ENCODE measurements around the gene PLAAT2.

PLAAT2 gene

GRCh38 chr11:63506876-63507275 is 56.3 kb downstream of the PLAAT2 start:
- no peaks in the 10 kb centered on the region for H3K9me3 ChIP-seq (ENCODE audit: control insufficient read depth, low read length)
- no peaks in the 10 kb centered on the region for H3K27me3 ChIP-seq (ENCODE audit: control insufficient read depth, insufficient read depth, low read length, poor library complexity, severe bottlenecking)
- peaks cover 3% of the 10 kb centered on the region for H3K4me1 ChIP-seq (ENCODE audit: control insufficient read depth, insufficient read depth, low read length)
- H3K27ac ChIP-seq (ENCODE audit: insufficient read depth, low read depth, low read length, poor library complexity, severe bottlenecking), result no peak overlapping the region
- H3K4me3 ChIP-seq (ENCODE audit: insufficient read depth, low read depth, low read length), result no peak overlapping the region
- no peaks in the 10 kb centered on the region for H3K36me3 ChIP-seq (ENCODE audit: control insufficient read depth, insufficient read depth, low read length)
- WGBS, 2 experiments, result 98 to 100% methylated on average over 2 of the region's 2 CpGs

- H3K4me3 ChIP-seq (ENCODE audit: insufficient read depth, low read depth, low read length), result no peak within 1 kb of the TSS
- 71 to 74% methylated on average over 15 of the region's 15 CpGs for WGBS, 2 experiments
- no peaks in the 10 kb centered on the region for H3K27me3 ChIP-seq (ENCODE audit: control insufficient read depth, insufficient read depth, low read length, poor library complexity, severe bottlenecking)
- no peak within 1 kb of the TSS for H3K27ac ChIP-seq (ENCODE audit: insufficient read depth, low read depth, low read length, poor library complexity, severe bottlenecking)
- no peaks in the 10 kb centered on the region for H3K36me3 ChIP-seq (ENCODE audit: control insufficient read depth, insufficient read depth, low read length)
- peaks cover 3% of the 10 kb centered on the region for H3K4me1 ChIP-seq (ENCODE audit: control insufficient read depth, insufficient read depth, low read length)
- no peaks in the 10 kb centered on the region for H3K9me3 ChIP-seq (ENCODE audit: control insufficient read depth, low read length)
These were observed 57.2 kb downstream of the PLAAT2 start, which contains the start of gene LGALS12 for GRCh38 chr11:63505857-63506528. LGALS12 (plus strand) TSS chr11:63506084; CDS start chr11:63506459, 375 bp downstream.

GRCh38 chr11:63504933-63505586 is 58.1 kb downstream of the PLAAT2 start:
- no peak overlapping the region for H3K27ac ChIP-seq (ENCODE audit: insufficient read depth, low read depth, low read length, poor library complexity, severe bottlenecking)
- no peak overlapping the region for H3K4me3 ChIP-seq (ENCODE audit: insufficient read depth, low read depth, low read length)
- no peaks in the 10 kb centered on the region for H3K27me3 ChIP-seq (ENCODE audit: control insufficient read depth, insufficient read depth, low read length, poor library complexity, severe bottlenecking)
- 84 to 94% methylated on average over 4 of the region's 4 CpGs for WGBS, 2 experiments
- H3K4me1 ChIP-seq (ENCODE audit: control insufficient read depth, insufficient read depth, low read length), result no peaks in the 10 kb centered on the region
- no peaks in the 10 kb centered on the region for H3K9me3 ChIP-seq (ENCODE audit: control insufficient read depth, low read length)
- no peaks in the 10 kb centered on the region for H3K36me3 ChIP-seq (ENCODE audit: control insufficient read depth, insufficient read depth, low read length)

- Histone ChIP-seq H3K36me3 (ENCODE audit: control insufficient read depth, insufficient read depth, low read length) (no peaks in the 10 kb centered on the region), H3K4me3 (ENCODE audit: insufficient read depth, low read depth, low read length) (no peak overlapping the region), H3K27me3 (ENCODE audit: control insufficient read depth, insufficient read depth, low read length, poor library complexity, severe bottlenecking) (no peaks in the 10 kb centered on the region), H3K9me3 (ENCODE audit: control insufficient read depth, low read length) (no peaks in the 10 kb centered on the region), H3K27ac (ENCODE audit: insufficient read depth, low read depth, low read length, poor library complexity, severe bottlenecking) (no peak overlapping the region), H3K4me1 (ENCODE audit: control insufficient read depth, insufficient read depth, low read length) (no peaks in the 10 kb centered on the region)
- WGBS, 2 experiments, result 78 to 88% methylated on average over 1 of the region's 1 CpG
These were observed 59.1 kb downstream of the PLAAT2 start for GRCh38 chr11:63504054-63504453.

GRCh38 chr11:63503492-63503891 is 59.7 kb downstream of the PLAAT2 start:
- no peak overlapping the region for H3K27ac ChIP-seq (ENCODE audit: insufficient read depth, low read depth, low read length, poor library complexity, severe bottlenecking)
- no peaks in the 10 kb centered on the region for H3K9me3 ChIP-seq (ENCODE audit: control insufficient read depth, low read length)
- H3K36me3 ChIP-seq (ENCODE audit: control insufficient read depth, insufficient read depth, low read length), result no peaks in the 10 kb centered on the region
- H3K4me1 ChIP-seq (ENCODE audit: control insufficient read depth, insufficient read depth, low read length), result no peaks in the 10 kb centered on the region
- no peaks in the 10 kb centered on the region for H3K27me3 ChIP-seq (ENCODE audit: control insufficient read depth, insufficient read depth, low read length, poor library complexity, severe bottlenecking)
- 92 to 93% methylated on average over 6 of the region's 6 CpGs for WGBS, 2 experiments
- H3K4me3 ChIP-seq (ENCODE audit: insufficient read depth, low read depth, low read length), result no peak overlapping the region

Data from ectodermal cell (in vitro differentiated cells).